K562 (cell line): ENCODE data around the gene GPR180.

Source experiments
- CBFB ChIP-seq: sonication (generic); formaldehyde crosslinking; IDR thresholded peaks from 2 replicates; pipeline ENCODE4 v1.4.0; 2020; ENCODE audit warnings: mild to moderate bottlenecking, missing genetic modification reagents
- CC2D1A ChIP-seq: fragments of 450-650 bp; IDR thresholded peaks from 2 replicates; pipeline ENCODE4 v1.6.1; 2017; ENCODE audit warnings: mild to moderate bottlenecking
- ILK ChIP-seq: fragments of 450-650 bp; IDR thresholded peaks from 2 replicates; pipeline ENCODE4 v1.6.1; 2016; ENCODE audit warnings: missing genetic modification characterization, low read depth, mild to moderate bottlenecking, missing compliant biosample characterization, moderate library complexity, borderline replicate concordance
- NFE2L1 ChIP-seq: fragments of 450-650 bp; IDR thresholded peaks from 2 replicates; pipeline ENCODE4 v1.6.1; 2016; ENCODE audit warnings: missing genetic modification characterization, low read depth, mild to moderate bottlenecking, missing compliant biosample characterization, moderate library complexity, borderline replicate concordance
- NR2C2 ChIP-seq, 2 experiments: fragments of 200-800 bp in 1 of 2; sonication (Bioruptor generic) in 1 of 2; sonication (generic) in 1 of 2; formaldehyde crosslinking in 1 of 2; IDR thresholded peaks; 2 replicates each; pipeline versions ENCODE4 v1.6.1 to v1.8.0; 2016 to 2022; ENCODE audit warnings: mild to moderate bottlenecking in 1 of 2, missing compliant biosample characterization in 1 of 2, missing genetic modification characterization in 1 of 2, missing genetic modification reagents in 1 of 2
- POLR2A ChIP-seq: fragments of 450-650 bp; conservative IDR thresholded peaks from 2 replicates; pipeline ENCODE4 v1.6.1; 2016
- REST ChIP-seq, 2 experiments: fragments of 450-650 bp; formaldehyde crosslinking in 1 of 2; IDR thresholded peaks; 2 replicates each; pipeline versions ENCODE4 v1.4.0 to v1.6.1; 2014 to 2020; ENCODE audit warnings: mild to moderate bottlenecking in 2 of 2, borderline replicate concordance in 1 of 2, low read depth in 1 of 2
- ZNF224 ChIP-seq: sonication (generic); formaldehyde crosslinking; IDR thresholded peaks from 2 replicates; pipeline ENCODE4 v1.8.0; 2022; ENCODE audit warnings: mild to moderate bottlenecking, missing genetic modification reagents
- ZSCAN29 ChIP-seq: fragments of 450-650 bp; IDR thresholded peaks from 2 replicates; pipeline ENCODE4 v1.6.1; 2017
- TF ChIP-seq, protein P1 (sequence below), 3 experiments: IDR thresholded peaks in 2 of 3; conservative IDR thresholded peaks in 1 of 3; 2 replicates each; pipeline ENCODE4 v1.5.1; 2011 to 2012; ENCODE audit warnings: low read length in 3 of 3, mild to moderate bottlenecking in 3 of 3, control low read depth in 2 of 3, improper control_type of control experiment in 1 of 3, inconsistent platforms in 1 of 3, low read depth in 1 of 3, mixed read lengths in 1 of 3, moderate library complexity in 1 of 3; ENCODE audit not compliant: insufficient read depth in 2 of 3
- TF ChIP-seq, protein P2 (sequence below): IDR thresholded peaks from 3 replicates; pipeline ENCODE4 v1.6.1; 2011; ENCODE audit warnings: borderline replicate concordance, mild to moderate bottlenecking; ENCODE audit not compliant: insufficient read length, insufficient read depth

GRCh38 chr13:94617389-94618000, 15.8 kb downstream of the GPR180 start:
- no peak for TF ChIP-seq POLR2A
- TF ChIP-seq NFE2L1 (tag): no peak
- TF ChIP-seq CC2D1A: no peak
- TF ChIP-seq REST (IDR thresholded peaks at IDR 0.05; ENCODE audit: borderline replicate concordance): peak; percentile 44; the same call in 1 of the 2 replicates
- no peak for TF ChIP-seq REST (CRISPR knock-in tag; IDR thresholded peaks at IDR 0.05; ENCODE audit: low read depth)
- no peak for TF ChIP-seq ZNF224 (CRISPR knock-in tag)
- no peak for TF ChIP-seq NR2C2 (CRISPR knock-in tag; IDR thresholded peaks at IDR 0.05)
- no peak for TF ChIP-seq NR2C2 (tag; IDR thresholded peaks at IDR 0.05)
- no peak for TF ChIP-seq CBFB (CRISPR knock-in tag)
- TF ChIP-seq ZSCAN29: no peak
- TF ChIP-seq, protein P1, sequence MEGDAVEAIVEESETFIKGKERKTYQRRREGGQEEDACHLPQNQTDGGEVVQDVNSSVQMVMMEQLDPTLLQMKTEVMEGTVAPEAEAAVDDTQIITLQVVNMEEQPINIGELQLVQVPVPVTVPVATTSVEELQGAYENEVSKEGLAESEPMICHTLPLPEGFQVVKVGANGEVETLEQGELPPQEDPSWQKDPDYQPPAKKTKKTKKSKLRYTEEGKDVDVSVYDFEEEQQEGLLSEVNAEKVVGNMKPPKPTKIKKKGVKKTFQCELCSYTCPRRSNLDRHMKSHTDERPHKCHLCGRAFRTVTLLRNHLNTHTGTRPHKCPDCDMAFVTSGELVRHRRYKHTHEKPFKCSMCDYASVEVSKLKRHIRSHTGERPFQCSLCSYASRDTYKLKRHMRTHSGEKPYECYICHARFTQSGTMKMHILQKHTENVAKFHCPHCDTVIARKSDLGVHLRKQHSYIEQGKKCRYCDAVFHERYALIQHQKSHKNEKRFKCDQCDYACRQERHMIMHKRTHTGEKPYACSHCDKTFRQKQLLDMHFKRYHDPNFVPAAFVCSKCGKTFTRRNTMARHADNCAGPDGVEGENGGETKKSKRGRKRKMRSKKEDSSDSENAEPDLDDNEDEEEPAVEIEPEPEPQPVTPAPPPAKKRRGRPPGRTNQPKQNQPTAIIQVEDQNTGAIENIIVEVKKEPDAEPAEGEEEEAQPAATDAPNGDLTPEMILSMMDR (IDR thresholded peaks at IDR 0.05 in 2 of 3, conservative IDR thresholded peaks at IDR 0.05 in 1 of 3; ENCODE audit: insufficient read depth in 2 of 3, low read depth in 1 of 3, low read length in 3 of 3): peak; percentile 31 to 66 (median 47); a peak in 4 of 6 replicates
- TF ChIP-seq, protein P2, sequence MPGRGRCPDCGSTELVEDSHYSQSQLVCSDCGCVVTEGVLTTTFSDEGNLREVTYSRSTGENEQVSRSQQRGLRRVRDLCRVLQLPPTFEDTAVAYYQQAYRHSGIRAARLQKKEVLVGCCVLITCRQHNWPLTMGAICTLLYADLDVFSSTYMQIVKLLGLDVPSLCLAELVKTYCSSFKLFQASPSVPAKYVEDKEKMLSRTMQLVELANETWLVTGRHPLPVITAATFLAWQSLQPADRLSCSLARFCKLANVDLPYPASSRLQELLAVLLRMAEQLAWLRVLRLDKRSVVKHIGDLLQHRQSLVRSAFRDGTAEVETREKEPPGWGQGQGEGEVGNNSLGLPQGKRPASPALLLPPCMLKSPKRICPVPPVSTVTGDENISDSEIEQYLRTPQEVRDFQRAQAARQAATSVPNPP: no peak
- no peak for TF ChIP-seq ILK (tag)
